Measurements from ENCODE around the gene CACNG3.
"Not testable (repeated sequence)": the region's sequence is repeated elsewhere in the genome, so short reads cannot be mapped to it uniquely, and the experiment has no call there.

Gene CACNG3

GRCh38 chr16:24343829-24344228 lies 87.7 kb downstream of the CACNG3 start:
- not testable (repeated sequence) for DNase-seq

- DNase-seq, result no peak
Observed at GRCh38 chr16:24344784-24345183, 88.6 kb downstream of the CACNG3 start.

GRCh38 chr16:24345704-24346103 lies 89.6 kb downstream of the CACNG3 start:
- no peak for DNase-seq

- no peak for DNase-seq
Observed at GRCh38 chr16:24346734-24347133, 90.6 kb downstream of the CACNG3 start.

- no peak for DNase-seq
Observed at GRCh38 chr16:24347556-24347955, 91.4 kb downstream of the CACNG3 start.

GRCh38 chr16:24348545-24349290 lies 92.6 kb downstream of the CACNG3 start:
- DNase-seq, result no peak

GRCh38 chr16:24349320-24349719 lies 93.2 kb downstream of the CACNG3 start:
- no peak for DNase-seq

- no peak for DNase-seq
Observed at GRCh38 chr16:24352746-24353145, 96.6 kb downstream of the CACNG3 start.

GRCh38 chr16:24353622-24354021 lies 97.5 kb downstream of the CACNG3 start:
- DNase-seq, result no peak

GRCh38 chr16:24357511-24357910 lies 101.4 kb downstream of the CACNG3 start:
- DNase-seq, result no peak

GRCh38 chr16:24358117-24358516 lies 102.0 kb downstream of the CACNG3 start:
- no peak for DNase-seq

GRCh38 chr16:24359490-24359889 lies 103.4 kb downstream of the CACNG3 start:
- DNase-seq, result no peak

GRCh38 chr16:24360936-24361335 lies 104.8 kb downstream of the CACNG3 start:
- DNase-seq, result no peak

GRCh38 chr16:24364596-24364995 lies 108.5 kb downstream of the CACNG3 start:
- DNase-seq, result no peak

- DNase-seq, result peak; percentile 71
Observed at GRCh38 chr16:24367186-24367710, 111.1 kb downstream of the CACNG3 start.

GRCh38 chr16:24372824-24373223 lies 116.7 kb downstream of the CACNG3 start:
- DNase-seq, result no peak

- no peak for DNase-seq
Observed at GRCh38 chr16:24378999-24379398, 122.9 kb downstream of the CACNG3 start.

- no peak for DNase-seq
Observed at GRCh38 chr16:24381470-24382118, 125.5 kb downstream of the CACNG3 start.

- no peak for DNase-seq
Observed at GRCh38 chr16:24382762-24383407, 126.8 kb downstream of the CACNG3 start.

GRCh38 chr16:24394341-24394740 lies 138.2 kb downstream of the CACNG3 start:
- DNase-seq, result no peak

- no peak for DNase-seq
Observed at GRCh38 chr16:24396350-24397271, 140.5 kb downstream of the CACNG3 start.

GRCh38 chr16:24409045-24409444 lies 152.9 kb downstream of the CACNG3 start:
- no peak for DNase-seq

All from NCI-H2171 treated with DMSO at 0.1 percent for 48 hours (cell line).